GM23338 (cell line): Measurements from ENCODE around the gene PLOD2. TPM values are rescaled to one million over a fixed set of nuclear protein-coding genes. Genes with fewer than 3 reads are reported as not detected.

Experiments
- ATAC-seq: fragments of 200-7000 bp; cut with Tn5 transposase; 3 replicates; pipeline ENCODE4 v1.9.1; 2020
- DNase-seq: peaks from one replicate; pipeline ENCODE4 v3.0.0-alpha.2; 2015; ENCODE audit warnings: low spot score
- H2AFZ ChIP-seq: fragments of 200-600 bp; sonication (generic); 2 replicates; pipeline ENCODE4 v1.8.0; 2016; ENCODE audit warnings: antibody characterized with exemption, mild to moderate bottlenecking, moderate library complexity
- H3F3A ChIP-seq: fragments of 200-600 bp; sonication (generic); replicated peaks from 2 replicates; pipeline ENCODE4 v1.8.0; 2017; ENCODE audit warnings: antibody characterized with exemption, mixed run types, low read depth
- H3K27ac ChIP-seq: fragments of 200-600 bp; sonication (generic); 2 replicates; pipeline ENCODE4 v1.6.1; 2016; ENCODE audit warnings: low read depth
- H3K27me3 ChIP-seq: fragments of 200-600 bp; sonication (generic); 2 replicates; pipeline ENCODE4 v1.8.0; 2016; ENCODE audit warnings: mild to moderate bottlenecking, mixed run types, moderate library complexity; ENCODE audit not compliant: insufficient read depth
- H3K36me3 ChIP-seq: fragments of 200-600 bp; sonication (generic); 2 replicates; pipeline ENCODE4 v1.8.0; 2016; ENCODE audit warnings: mild to moderate bottlenecking; ENCODE audit not compliant: insufficient read depth
- H3K4me1 ChIP-seq: fragments of 200-600 bp; sonication (generic); 2 replicates; pipeline ENCODE4 v1.8.0; 2016; ENCODE audit warnings: mild to moderate bottlenecking, moderate library complexity; ENCODE audit not compliant: insufficient read depth
- H3K4me2 ChIP-seq: fragments of 200-600 bp; sonication (generic); 2 replicates; pipeline ENCODE4 v1.7.1; 2017; ENCODE audit warnings: mixed run types
- H3K4me3 ChIP-seq: fragments of 200-600 bp; sonication (generic); 2 replicates; pipeline ENCODE4 v1.6.1; 2016; ENCODE audit warnings: mixed run types
- H3K79me2 ChIP-seq: fragments of 200-600 bp; sonication (generic); replicated peaks from 2 replicates; pipeline ENCODE4 v1.8.0; 2017; ENCODE audit warnings: mild to moderate bottlenecking; ENCODE audit not compliant: insufficient read depth
- H3K9me2 ChIP-seq: fragments of 200-600 bp; sonication (generic); 2 replicates; pipeline ENCODE4 v1.8.0; 2017; ENCODE audit not compliant: insufficient read depth
- H4K20me1 ChIP-seq: fragments of 200-600 bp; sonication (generic); replicated peaks from 2 replicates; pipeline ENCODE4 v1.8.0; 2017; ENCODE audit warnings: mild to moderate bottlenecking; ENCODE audit not compliant: insufficient read depth
- H3K27ac Mint-ChIP-seq: 2 replicates; pipeline ENCODE4 v1.8.0; 2020; ENCODE audit warnings: inconsistent platforms, mild to moderate bottlenecking, moderate library complexity, mixed read lengths
- H3K27me3 Mint-ChIP-seq: 3 replicates; pipeline ENCODE4 v1.8.0; 2022; ENCODE audit warnings: low read depth, mild to moderate bottlenecking, moderate library complexity, mixed read lengths, inconsistent platforms; ENCODE audit not compliant: insufficient read depth, poor library complexity
- H3K36me3 Mint-ChIP-seq: 3 replicates; pipeline ENCODE4 v1.8.0; 2021; ENCODE audit warnings: low read depth, mild to moderate bottlenecking, inconsistent platforms, moderate library complexity, mixed read lengths
- H3K4me1 Mint-ChIP-seq: 3 replicates; pipeline ENCODE4 v1.8.0; 2020; ENCODE audit warnings: mild to moderate bottlenecking, inconsistent platforms, mixed read lengths
- H3K4me3 Mint-ChIP-seq: 3 replicates; pipeline ENCODE4 v1.8.0; 2021; ENCODE audit warnings: moderate library complexity, mild to moderate bottlenecking, inconsistent platforms, mixed read lengths
- H3K9me3 Mint-ChIP-seq: 3 replicates; pipeline ENCODE4 v1.8.0; 2020; ENCODE audit warnings: moderate library complexity, mild to moderate bottlenecking, inconsistent platforms, mixed read lengths
- CREB1 ChIP-seq: fragments of 250-450 bp; sonication (Bioruptor Pico); IDR thresholded peaks from 2 replicates; pipeline ENCODE4 v1.5.0; 2020; ENCODE audit warnings: low read depth, mild to moderate bottlenecking, moderate library complexity
- EZH2 ChIP-seq: fragments of 200-600 bp; sonication (generic); IDR thresholded peaks from one replicate; pipeline ENCODE4 v1.8.0; 2017; ENCODE audit warnings: antibody characterized with exemption, mild to moderate bottlenecking, low read depth; ENCODE audit not compliant: unreplicated experiment
- EZH2phosphoT487 ChIP-seq: fragments of 200-600 bp; sonication (generic); IDR thresholded peaks from one replicate; pipeline ENCODE4 v1.8.1; 2018; ENCODE audit warnings: antibody characterized with exemption; ENCODE audit not compliant: unreplicated experiment
- JUNB ChIP-seq: IDR thresholded peaks from one replicate; pipeline ENCODE4 v1.6.1; 2016; ENCODE audit warnings: antibody characterized with exemption; ENCODE audit not compliant: unreplicated experiment
- NANOG ChIP-seq: IDR thresholded peaks from 2 replicates; pipeline ENCODE4 v1.6.1; 2016; ENCODE audit warnings: antibody characterized with exemption, borderline replicate concordance
- POLR2AphosphoS5 ChIP-seq: IDR thresholded peaks from 2 replicates; pipeline ENCODE4 v1.6.1; 2016; ENCODE audit warnings: antibody characterized with exemption, low read depth
- polyA plus RNA-seq: library from polyadenylated mRNA; unstranded; fragments of >200 nt; fragmentation: Nextera tagmentation; extraction: Ambion mirVana; gene quantifications from 2 replicates; pipeline ENCODE4 v1.2.1, GENCODE V29; 2016
- total RNA-seq: library from RNA; depleted of rRNA; stranded (reverse); fragments of >200 nt; shearing (Covaris generic); gene quantifications from 2 replicates; pipeline ENCODE4 v1.2.3, GENCODE V29; 2014
- TF ChIP-seq, protein P1 (sequence below): fragments of 250-450 bp; sonication (Bioruptor Pico); IDR thresholded peaks from 2 replicates; pipeline ENCODE4 v1.5.0; 2020; ENCODE audit warnings: mild to moderate bottlenecking, moderate library complexity

PLOD2 gene
- total and polyA plus RNA-seq, 2 experiments from 2014 or later, result 26.7 to 30.5 TPM

DNA sequence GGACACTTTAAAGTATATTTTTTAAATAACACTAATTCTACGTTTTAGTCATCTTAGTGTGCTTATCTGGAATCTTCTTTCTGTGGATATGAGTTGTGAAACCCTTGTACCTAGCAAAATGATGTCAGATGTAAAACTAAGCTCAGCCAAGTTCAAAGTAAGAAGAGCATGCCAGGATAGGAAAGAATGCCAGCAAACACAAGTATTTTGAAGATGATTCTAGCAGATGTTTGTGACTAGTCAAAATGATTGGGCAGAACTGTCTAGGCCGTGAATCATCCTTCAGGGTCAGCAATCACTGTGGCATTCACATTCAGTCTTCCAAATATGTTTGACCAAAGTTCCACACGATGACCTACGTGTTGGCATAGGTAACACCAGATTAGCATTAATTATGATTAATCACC lies 5.4 kb upstream of the PLOD2 start:
- H3K36me3 ChIP-seq, result no peaks in the 10 kb centered on the region
- no peak overlapping the region for H3K4me2 ChIP-seq
- H3K79me2 ChIP-seq, result no peaks in the 10 kb centered on the region
- Mint-ChIP-seq H3K4me3 (no peak overlapping the region), H3K9me3 (no peaks in the 10 kb centered on the region), H3K36me3 (no peaks in the 10 kb centered on the region), H3K27ac (no peak overlapping the region), H3K27me3 (peaks cover 4% of the 10 kb centered on the region), H3K4me1 (peaks cover 28% of the 10 kb centered on the region)
- H4K20me1 ChIP-seq, result no peaks in the 10 kb centered on the region
- peaks cover 16% of the 10 kb centered on the region for H3K27me3 ChIP-seq
- ATAC-seq (no peak), DNase-seq (no peak)
- peaks cover 6% of the 10 kb centered on the region; the same call in 1 of the 2 replicates for H3F3A ChIP-seq
- 0 out of 2 replicates have a peak, but pooled peaks cover 7% of the 10 kb centered on the region for H3K9me2 ChIP-seq
- H2AFZ ChIP-seq, result no peak overlapping the region
- no peak overlapping the region for H3K27ac ChIP-seq
- TF ChIP-seq, protein P1, sequence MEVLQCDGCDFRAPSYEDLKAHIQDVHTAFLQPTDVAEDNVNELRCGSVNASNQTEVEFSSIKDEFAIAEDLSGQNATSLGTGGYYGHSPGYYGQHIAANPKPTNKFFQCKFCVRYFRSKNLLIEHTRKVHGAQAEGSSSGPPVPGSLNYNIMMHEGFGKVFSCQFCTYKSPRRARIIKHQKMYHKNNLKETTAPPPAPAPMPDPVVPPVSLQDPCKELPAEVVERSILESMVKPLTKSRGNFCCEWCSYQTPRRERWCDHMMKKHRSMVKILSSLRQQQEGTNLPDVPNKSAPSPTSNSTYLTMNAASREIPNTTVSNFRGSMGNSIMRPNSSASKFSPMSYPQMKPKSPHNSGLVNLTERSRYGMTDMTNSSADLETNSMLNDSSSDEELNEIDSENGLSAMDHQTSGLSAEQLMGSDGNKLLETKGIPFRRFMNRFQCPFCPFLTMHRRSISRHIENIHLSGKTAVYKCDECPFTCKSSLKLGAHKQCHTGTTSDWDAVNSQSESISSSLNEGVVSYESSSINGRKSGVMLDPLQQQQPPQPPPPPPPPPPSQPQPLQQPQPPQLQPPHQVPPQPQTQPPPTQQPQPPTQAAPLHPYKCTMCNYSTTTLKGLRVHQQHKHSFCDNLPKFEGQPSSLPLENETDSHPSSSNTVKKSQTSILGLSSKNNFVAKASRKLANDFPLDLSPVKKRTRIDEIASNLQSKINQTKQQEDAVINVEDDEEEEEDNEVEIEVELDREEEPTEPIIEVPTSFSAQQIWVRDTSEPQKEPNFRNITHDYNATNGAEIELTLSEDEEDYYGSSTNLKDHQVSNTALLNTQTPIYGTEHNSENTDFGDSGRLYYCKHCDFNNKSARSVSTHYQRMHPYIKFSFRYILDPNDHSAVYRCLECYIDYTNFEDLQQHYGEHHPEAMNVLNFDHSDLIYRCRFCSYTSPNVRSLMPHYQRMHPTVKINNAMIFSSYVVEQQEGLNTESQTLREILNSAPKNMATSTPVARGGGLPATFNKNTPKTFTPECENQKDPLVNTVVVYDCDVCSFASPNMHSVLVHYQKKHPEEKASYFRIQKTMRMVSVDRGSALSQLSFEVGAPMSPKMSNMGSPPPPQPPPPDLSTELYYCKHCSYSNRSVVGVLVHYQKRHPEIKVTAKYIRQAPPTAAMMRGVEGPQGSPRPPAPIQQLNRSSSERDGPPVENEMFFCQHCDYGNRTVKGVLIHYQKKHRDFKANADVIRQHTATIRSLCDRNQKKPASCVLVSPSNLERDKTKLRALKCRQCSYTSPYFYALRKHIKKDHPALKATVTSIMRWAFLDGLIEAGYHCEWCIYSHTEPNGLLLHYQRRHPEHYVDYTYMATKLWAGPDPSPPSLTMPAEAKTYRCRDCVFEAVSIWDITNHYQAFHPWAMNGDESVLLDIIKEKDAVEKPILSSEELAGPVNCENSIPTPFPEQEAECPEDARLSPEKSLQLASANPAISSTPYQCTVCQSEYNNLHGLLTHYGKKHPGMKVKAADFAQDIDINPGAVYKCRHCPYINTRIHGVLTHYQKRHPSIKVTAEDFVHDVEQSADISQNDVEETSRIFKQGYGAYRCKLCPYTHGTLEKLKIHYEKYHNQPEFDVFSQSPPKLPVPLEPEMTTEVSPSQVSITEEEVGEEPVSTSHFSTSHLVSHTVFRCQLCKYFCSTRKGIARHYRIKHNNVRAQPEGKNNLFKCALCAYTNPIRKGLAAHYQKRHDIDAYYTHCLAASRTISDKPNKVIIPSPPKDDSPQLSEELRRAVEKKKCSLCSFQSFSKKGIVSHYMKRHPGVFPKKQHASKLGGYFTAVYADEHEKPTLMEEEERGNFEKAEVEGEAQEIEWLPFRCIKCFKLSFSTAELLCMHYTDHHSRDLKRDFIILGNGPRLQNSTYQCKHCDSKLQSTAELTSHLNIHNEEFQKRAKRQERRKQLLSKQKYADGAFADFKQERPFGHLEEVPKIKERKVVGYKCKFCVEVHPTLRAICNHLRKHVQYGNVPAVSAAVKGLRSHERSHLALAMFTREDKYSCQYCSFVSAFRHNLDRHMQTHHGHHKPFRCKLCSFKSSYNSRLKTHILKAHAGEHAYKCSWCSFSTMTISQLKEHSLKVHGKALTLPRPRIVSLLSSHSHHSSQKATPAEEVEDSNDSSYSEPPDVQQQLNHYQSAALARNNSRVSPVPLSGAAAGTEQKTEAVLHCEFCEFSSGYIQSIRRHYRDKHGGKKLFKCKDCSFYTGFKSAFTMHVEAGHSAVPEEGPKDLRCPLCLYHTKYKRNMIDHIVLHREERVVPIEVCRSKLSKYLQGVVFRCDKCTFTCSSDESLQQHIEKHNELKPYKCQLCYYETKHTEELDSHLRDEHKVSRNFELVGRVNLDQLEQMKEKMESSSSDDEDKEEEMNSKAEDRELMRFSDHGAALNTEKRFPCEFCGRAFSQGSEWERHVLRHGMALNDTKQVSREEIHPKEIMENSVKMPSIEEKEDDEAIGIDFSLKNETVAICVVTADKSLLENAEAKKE, result no peak
- H3K4me1 ChIP-seq, result peaks cover 23% of the 10 kb centered on the region
- H3K4me3 ChIP-seq, result no peak overlapping the region

GRCh38 chr3:146165877-146166276 lies 4.9 kb upstream of the PLOD2 start:
- Histone ChIP-seq H3K27me3 (peaks cover 16% of the 10 kb centered on the region), H2AFZ (no peak overlapping the region), H4K20me1 (no peaks in the 10 kb centered on the region), H3K4me3 (no peak overlapping the region), H3K9me2 (0 out of 2 replicates have a peak, but pooled peaks cover 7% of the 10 kb centered on the region), H3K4me1 (peaks cover 24% of the 10 kb centered on the region), H3F3A (peaks cover 6% of the 10 kb centered on the region; the same call in 1 of the 2 replicates), H3K79me2 (no peaks in the 10 kb centered on the region), H3K36me3 (no peaks in the 10 kb centered on the region), H3K4me2 (no peak overlapping the region), H3K27ac (no peak overlapping the region)
- no peak for ATAC-seq
- Mint-ChIP-seq H3K27ac (no peak overlapping the region), H3K9me3 (no peaks in the 10 kb centered on the region), H3K36me3 (no peaks in the 10 kb centered on the region), H3K27me3 (peaks cover 6% of the 10 kb centered on the region), H3K4me1 (peaks cover 28% of the 10 kb centered on the region), H3K4me3 (no peak overlapping the region)
- DNase-seq, result no peak
- TF ChIP-seq NANOG, result no peak
- no peak for TF ChIP-seq EZH2
- TF ChIP-seq, protein P1, result no peak
- TF ChIP-seq EZH2phosphoT487, result no peak
- TF ChIP-seq CREB1 (CRISPR knock-in tag), result no peak
- TF ChIP-seq JUNB, result no peak
- TF ChIP-seq POLR2AphosphoS5, result no peak
